ENCODE results near the gene TPRG1. TPM values are rescaled to one million over a fixed set of nuclear protein-coding genes. Genes with fewer than 3 reads are reported as not detected.

Gene TPRG1
- total RNA-seq, 4 donors from 2014 or later: 2.3 to 14.9 (median 4.1) TPM; not detected in 1

- H3K27me3 ChIP-seq: no peaks in the 10 kb centered on the region
- H3K36me3 ChIP-seq: no peaks in the 10 kb centered on the region
- in situ Hi-C loops (cut with MboI; ENCODE audit: low pct_ligation_motif_present in 1 of 4, low pct_unique_long_range_greater_than_20kb in 1 of 4, low sequenced_read_pairs in 3 of 4) (no loop called here), intact Hi-C loops (cut with DNase I; ENCODE audit: low total_unique reads) (no loop called here)
- no peak overlapping the region for H3K4me3 ChIP-seq
- H3K4me1 ChIP-seq: peaks cover 0 to 8% (median 3%) of the 10 kb centered on the region in 4 donors
- TF ChIP-seq CTCF (IDR thresholded peaks at IDR 0.05): no peak
- TF ChIP-seq EP300 (IDR thresholded peaks at IDR 0.05; ENCODE audit: low read depth): no peak
- TF ChIP-seq POLR2A (IDR thresholded peaks at IDR 0.05): no peak
- TF ChIP-seq POLR2AphosphoS5 (IDR thresholded peaks at IDR 0.05): no peak
- WGBS, 2 donors (ENCODE audit: low coverage in 1 of 2): 34% methylated on average over 3 of the region's 3 CpGs
- no peak for DNase-seq
- no peak overlapping the region for H3K27ac ChIP-seq
- H3K9me3 ChIP-seq: no peaks in the 10 kb centered on the region
These were observed 53.7 kb downstream of the TPRG1 start for GRCh38 chr3:189225431-189225830.

- H3K27me3 ChIP-seq: no peaks in the 10 kb centered on the region
- no peak overlapping the region for H3K4me3 ChIP-seq
- DNase-seq: no peak
- H3K4me1 ChIP-seq: peaks cover 0 to 8% (median 3%) of the 10 kb centered on the region in 4 donors
- in situ Hi-C loops (cut with MboI; ENCODE audit: low pct_ligation_motif_present in 1 of 4, low pct_unique_long_range_greater_than_20kb in 1 of 4, low sequenced_read_pairs in 3 of 4): no loop called here
- H3K27ac ChIP-seq: no peak overlapping the region
- intact Hi-C loops (cut with DNase I; ENCODE audit: low total_unique reads): no loop called here
- H3K9me3 ChIP-seq: no peaks in the 10 kb centered on the region
- 86 to 93% methylated on average over 2 to 3 of the region's 3 CpGs for WGBS, 2 donors (ENCODE audit: low coverage in 1 of 2)
- no peaks in the 10 kb centered on the region for H3K36me3 ChIP-seq
- TF ChIP-seq EP300 (IDR thresholded peaks at IDR 0.05; ENCODE audit: low read depth) (no peak), POLR2A (IDR thresholded peaks at IDR 0.05) (no peak), POLR2AphosphoS5 (IDR thresholded peaks at IDR 0.05) (no peak), CTCF (IDR thresholded peaks at IDR 0.05) (no peak)
These were observed 55.5 kb downstream of the TPRG1 start for GRCh38 chr3:189227249-189227648.

- 53 to 56% methylated on average over 5 of the region's 5 CpGs for WGBS, 2 donors (ENCODE audit: low coverage in 1 of 2)
- Histone ChIP-seq H3K4me1 (peaks cover 0 to 8% (median 3%) of the 10 kb centered on the region in 4 donors), H3K27ac (peak overlapping the region in 2 of 4 donors; percentile 32 to 43), H3K36me3 (no peaks in the 10 kb centered on the region), H3K9me3 (no peaks in the 10 kb centered on the region), H3K4me3 (no peak overlapping the region), H3K27me3 (no peaks in the 10 kb centered on the region)
- in situ Hi-C loops (cut with MboI; ENCODE audit: low pct_ligation_motif_present in 1 of 4, low pct_unique_long_range_greater_than_20kb in 1 of 4, low sequenced_read_pairs in 3 of 4) (no loop called here), intact Hi-C loops (cut with DNase I; ENCODE audit: low total_unique reads) (no loop called here)
- no peak for DNase-seq
- no peak for TF ChIP-seq EP300 (IDR thresholded peaks at IDR 0.05; ENCODE audit: low read depth)
- TF ChIP-seq CTCF (IDR thresholded peaks at IDR 0.05): no peak
- TF ChIP-seq POLR2A (IDR thresholded peaks at IDR 0.05): no peak
- TF ChIP-seq POLR2AphosphoS5 (IDR thresholded peaks at IDR 0.05): no peak
These were observed 57.5 kb downstream of the TPRG1 start for GRCh38 chr3:189229196-189229828.

DNA sequence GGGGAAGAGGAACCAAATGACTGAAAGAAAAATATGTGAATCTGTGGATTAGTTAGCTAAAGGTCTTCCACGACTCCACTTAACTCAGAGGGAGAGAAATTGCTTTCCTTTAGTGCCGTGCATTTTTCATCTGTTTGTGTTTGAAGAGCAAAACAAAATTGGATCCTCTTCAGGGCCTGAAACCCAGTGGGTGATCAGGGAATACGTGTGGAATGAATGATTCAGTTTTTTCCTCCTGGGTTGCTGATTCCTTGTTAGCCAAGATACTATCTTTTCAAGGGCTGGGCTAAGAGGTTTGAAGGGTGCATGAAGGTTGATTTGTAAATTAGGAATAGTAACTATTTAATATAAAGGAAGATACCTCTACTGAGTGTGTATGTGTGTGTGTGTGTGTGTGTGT lies 61.0 kb downstream of the TPRG1 start:
- H3K9me3 ChIP-seq: no peaks in the 10 kb centered on the region
- no peaks in the 10 kb centered on the region for H3K36me3 ChIP-seq
- H3K4me3 ChIP-seq: no peak overlapping the region
- no peak for DNase-seq
- H3K27me3 ChIP-seq: no peaks in the 10 kb centered on the region
- WGBS, 2 donors (ENCODE audit: low coverage in 1 of 2): 62 to 70% methylated on average over 3 of the region's 3 CpGs
- in situ Hi-C loops (cut with MboI; ENCODE audit: low pct_ligation_motif_present in 1 of 4, low pct_unique_long_range_greater_than_20kb in 1 of 4, low sequenced_read_pairs in 3 of 4): no loop called here
- peaks cover 0 to 8% (median 3%) of the 10 kb centered on the region in 4 donors for H3K4me1 ChIP-seq
- no peak overlapping the region for H3K27ac ChIP-seq
- TF ChIP-seq CTCF (IDR thresholded peaks at IDR 0.05): no peak
- no peak for TF ChIP-seq POLR2AphosphoS5 (IDR thresholded peaks at IDR 0.05)
- no peak for TF ChIP-seq POLR2A (IDR thresholded peaks at IDR 0.05)
- TF ChIP-seq EP300 (IDR thresholded peaks at IDR 0.05; ENCODE audit: low read depth): no peak
- intact Hi-C loops (cut with DNase I; ENCODE audit: low total_unique reads): no loop called here
